Pancreas (tissue), 10 donors: ENCODE measurements around the gene ZNF343. TPM values are rescaled to one million over a fixed set of nuclear protein-coding genes. Genes with fewer than 3 reads are reported as not detected.

Source experiments
- ATAC-seq, 4 donors: fragments of 200-7000 bp; cut with Tn5 transposase; one replicate each; pipeline versions ENCODE4 v1.8.0 to v1.9.1; 2020; ENCODE audit warnings: mild to moderate bottlenecking in 4 of 4, moderate library complexity in 4 of 4
- DNase-seq, 6 donors: peaks; one replicate each; pipeline ENCODE4 v3.0.0-alpha.2; 2020
- FAIRE-seq: peaks from 2 replicates; lab custom pipeline; 2012; peaks lifted over from hg19 to GRCh38; lab: Jason Lieb, UNC
- H3K27ac ChIP-seq, 4 donors: fragments of 200-600 bp; sonication (generic); 1 replicate in 3 of 4; 2 replicates in 1 of 4; pipeline versions ENCODE4 v1.5.0 to v1.8.0; 2020
- H3K27me3 ChIP-seq, 4 donors: fragments of 200-600 bp; one replicate each; pipeline ENCODE4 v1.8.0; 2021
- H3K36me3 ChIP-seq, 3 donors: fragments of 200-600 bp; sonication (generic) in 1 of 3; one replicate each; pipeline versions ENCODE4 v1.5.0 to v1.8.0; 2020 to 2021
- H3K4me1 ChIP-seq, 3 donors: fragments of 200-600 bp; one replicate each; pipeline ENCODE4 v1.8.0; 2021
- H3K4me3 ChIP-seq, 4 donors: fragments of 200-600 bp; sonication (generic) in 2 of 4; one replicate each; pipeline versions ENCODE4 v1.5.0 to v1.8.0; 2020 to 2021
- H3K9me3 ChIP-seq, 4 donors: fragments of 200-600 bp; one replicate each; pipeline ENCODE4 v1.8.0; 2021
- WGBS, 2 donors: extraction: QIAGEN DNeasy Blood & Tissue Kit; methylation state at CpG; one replicate each; pipeline ENCODE4 v1.1.7; 2013; 5-methylcytosine and 5-hydroxymethylcytosine counted together
- intact Hi-C, 3 donors: fragments of 100-400 bp; cut with DNase I; formaldehyde crosslinking; loops; one replicate each; pipeline versions ENCODE4 v1.11.1 to v1.14.2; 2022
- polyA plus RNA-seq, 2 donors: library from polyadenylated mRNA; stranded (reverse); fragments of 200-250 nt; gene quantifications; one replicate each; pipeline ENCODE4 v1.2.3, GENCODE V29; 2013
- total RNA-seq, 6 donors: library from RNA; stranded (reverse); fragmentation: NEBNext Ultra II Directional in 4 of 6; extraction: Animal tissue kit (Norgen Biotek cat#: 25700) in 4 of 6; gene quantifications; one replicate each; pipeline versions ENCODE4 v1.2.1 to v1.2.4, GENCODE V29; 2021 to 2023
- TF ChIP-seq, protein P1 (sequence below), 4 donors: fragments of 200-600 bp; sonication (generic) in 3 of 4; IDR thresholded peaks; one replicate each; pipeline versions ENCODE4 v1.5.0 to v1.8.0; 2021; ENCODE audit warnings: antibody characterized with exemption in 4 of 4
- donor health status: healthy with polysubstance abuse.
- donor health status: DM: no; HTN: no; CAD: no; lungs with moderate emphysema.
- donor health status: DM: no; HTN: no; CAD: no.
- donor health status: control.
- donor health status: control.
- donor health status: Bipolar disorder and iron deficiency.
- donor health status: DM: yes; HTN: yes; CAD: no.
- donor health status: DM: no; HTN: no; CAD: no.
- donor health status: DM: no; HTN: no; CAD: no.
- donor health status: DM: yes; HTN: yes; CAD: no.

Gene ZNF343
- total and polyA plus RNA-seq, 8 donors, result 3.2 to 7.4 (median 4.7) TPM

DNA sequence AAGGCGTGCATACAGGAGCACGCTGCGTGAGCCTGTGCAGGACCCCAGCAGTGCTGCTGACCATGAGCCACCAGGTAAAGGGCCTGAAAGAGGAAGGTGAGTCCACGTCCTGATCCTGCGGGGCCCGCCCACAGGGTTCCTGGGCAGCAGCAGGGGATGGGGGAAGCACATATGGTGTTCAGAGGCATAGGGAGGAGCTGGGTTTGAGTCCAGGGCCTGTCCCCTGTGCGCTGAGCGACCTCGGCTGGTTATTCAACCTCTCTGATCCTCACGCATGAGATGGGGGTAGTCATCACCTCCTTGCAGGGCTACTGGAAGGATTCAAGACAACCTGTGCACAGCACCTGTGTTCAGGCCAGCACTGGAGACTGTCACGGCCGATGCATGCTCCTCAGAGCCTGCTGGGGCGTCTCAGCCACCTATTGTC is 27.9 kb upstream of the ZNF343 start, which contains the start of gene TMC2:
Gene TMC2 (plus strand): TSS at position 14 of the 427 bp plus-strand sequence. CDS start 49 bp downstream, at position 63.
- H3K4me1 ChIP-seq, result no peaks in the 10 kb centered on the region
- no peaks in the 10 kb centered on the region for H3K36me3 ChIP-seq
- FAIRE-seq, result no peak
- H3K4me3 ChIP-seq, result no peak within 1 kb of the TSS
- TF ChIP-seq, protein P1, sequence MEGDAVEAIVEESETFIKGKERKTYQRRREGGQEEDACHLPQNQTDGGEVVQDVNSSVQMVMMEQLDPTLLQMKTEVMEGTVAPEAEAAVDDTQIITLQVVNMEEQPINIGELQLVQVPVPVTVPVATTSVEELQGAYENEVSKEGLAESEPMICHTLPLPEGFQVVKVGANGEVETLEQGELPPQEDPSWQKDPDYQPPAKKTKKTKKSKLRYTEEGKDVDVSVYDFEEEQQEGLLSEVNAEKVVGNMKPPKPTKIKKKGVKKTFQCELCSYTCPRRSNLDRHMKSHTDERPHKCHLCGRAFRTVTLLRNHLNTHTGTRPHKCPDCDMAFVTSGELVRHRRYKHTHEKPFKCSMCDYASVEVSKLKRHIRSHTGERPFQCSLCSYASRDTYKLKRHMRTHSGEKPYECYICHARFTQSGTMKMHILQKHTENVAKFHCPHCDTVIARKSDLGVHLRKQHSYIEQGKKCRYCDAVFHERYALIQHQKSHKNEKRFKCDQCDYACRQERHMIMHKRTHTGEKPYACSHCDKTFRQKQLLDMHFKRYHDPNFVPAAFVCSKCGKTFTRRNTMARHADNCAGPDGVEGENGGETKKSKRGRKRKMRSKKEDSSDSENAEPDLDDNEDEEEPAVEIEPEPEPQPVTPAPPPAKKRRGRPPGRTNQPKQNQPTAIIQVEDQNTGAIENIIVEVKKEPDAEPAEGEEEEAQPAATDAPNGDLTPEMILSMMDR (IDR thresholded peaks at IDR 0.05), result no peak
- no peaks in the 10 kb centered on the region for H3K9me3 ChIP-seq
- DNase-seq, result peak in 1 of 6 donors; percentile 38
- H3K27ac ChIP-seq, result no peak within 1 kb of the TSS
- H3K27me3 ChIP-seq, result peaks cover 0 to 7% (median 0%) of the 10 kb centered on the region in 4 donors
- intact Hi-C loops, result no loop called here
- 64 to 70% methylated on average over 13 of the region's 13 CpGs for WGBS, 2 donors
- no peak for ATAC-seq

GRCh38 chr20:2535711-2536559 is 27.2 kb upstream of the ZNF343 start:
- H3K27ac ChIP-seq, result no peak overlapping the region
- no peak for ATAC-seq
- intact Hi-C loops, result no loop called here
- TF ChIP-seq, protein P1 (IDR thresholded peaks at IDR 0.05), result no peak
- FAIRE-seq, result no peak
- H3K9me3 ChIP-seq, result no peaks in the 10 kb centered on the region
- no peaks in the 10 kb centered on the region for H3K4me1 ChIP-seq
- no peak overlapping the region for H3K4me3 ChIP-seq
- no peaks in the 10 kb centered on the region for H3K36me3 ChIP-seq
- DNase-seq, result no peak
- H3K27me3 ChIP-seq, result peaks cover 0 to under 1% (median 0%) of the 10 kb centered on the region in 4 donors
- 47 to 51% methylated on average over 12 of the region's 12 CpGs for WGBS, 2 donors

GRCh38 chr20:2533118-2533517 is 24.4 kb upstream of the ZNF343 start:
- FAIRE-seq (no peak), DNase-seq (peak in 1 of 6 donors; percentile 38), ATAC-seq (no peak)
- intact Hi-C loops, result no loop called here
- H3K27me3 ChIP-seq, result no peaks in the 10 kb centered on the region
- no peak overlapping the region for H3K27ac ChIP-seq
- H3K4me1 ChIP-seq, result no peaks in the 10 kb centered on the region
- no peaks in the 10 kb centered on the region for H3K36me3 ChIP-seq
- TF ChIP-seq, protein P1 (IDR thresholded peaks at IDR 0.05), result no peak
- WGBS, 2 donors, result 66 to 81% methylated on average over 8 of the region's 8 CpGs
- H3K9me3 ChIP-seq, result no peaks in the 10 kb centered on the region
- H3K4me3 ChIP-seq, result no peak overlapping the region

GRCh38 chr20:2528671-2529271 is 20.1 kb upstream of the ZNF343 start:
- H3K4me1 ChIP-seq, result no peaks in the 10 kb centered on the region
- no peaks in the 10 kb centered on the region for H3K27me3 ChIP-seq
- ATAC-seq, result no peak
- TF ChIP-seq, protein P1 (IDR thresholded peaks at IDR 0.05), result no peak
- intact Hi-C loops, result loop anchor here in 2 of 3 donors (5.0 to 10.0 kb wide), 2 partner anchors 116 to 119 kb away; no protein-coding TSS in a partner anchor
- H3K9me3 ChIP-seq, result no peaks in the 10 kb centered on the region
- WGBS, 2 donors, result 45 to 52% methylated on average over 10 of the region's 10 CpGs
- no peak for FAIRE-seq
- no peaks in the 10 kb centered on the region for H3K36me3 ChIP-seq
- no peak overlapping the region for H3K4me3 ChIP-seq
- H3K27ac ChIP-seq, result no peak overlapping the region
- no peak for DNase-seq
